GM21360 (cell line): ENCODE results near the gene SARDH.

Experiments
- ATAC-seq: cut with Tn5 transposase; IDR thresholded peaks from one replicate; pipeline ENCODE4 v1.9.1; 2021; ENCODE audit warnings: mild to moderate bottlenecking, moderate library complexity; ENCODE audit not compliant: unreplicated experiment

Gene SARDH

GRCh38 chr9:133715295-133715865, 22.8 kb downstream of the SARDH start:
- no peak for ATAC-seq

- no peak for ATAC-seq
Observed at GRCh38 chr9:133714606-133715294, 23.4 kb downstream of the SARDH start.

GRCh38 chr9:133713960-133714495, 24.1 kb downstream of the SARDH start:
- ATAC-seq: no peak

- ATAC-seq: no peak
Observed at GRCh38 chr9:133713150-133713959, 24.8 kb downstream of the SARDH start.

GRCh38 chr9:133712221-133713100, 25.7 kb downstream of the SARDH start:
- ATAC-seq: no peak

- no peak for ATAC-seq
Observed at GRCh38 chr9:133711428-133712220, 26.5 kb downstream of the SARDH start.

- no peak for ATAC-seq
Observed at GRCh38 chr9:133710661-133711427, 27.3 kb downstream of the SARDH start.

GRCh38 chr9:133709691-133710571, 28.2 kb downstream of the SARDH start:
- ATAC-seq: no peak

GRCh38 chr9:133709015-133709611, 29.0 kb downstream of the SARDH start:
- ATAC-seq: no peak

GRCh38 chr9:133708246-133709014, 29.7 kb downstream of the SARDH start:
- ATAC-seq: no peak

GRCh38 chr9:133707763-133708245, 30.3 kb downstream of the SARDH start:
- ATAC-seq: no peak

- no peak for ATAC-seq
Observed at GRCh38 chr9:133707065-133707762, 30.9 kb downstream of the SARDH start.

- no peak for ATAC-seq
Observed at GRCh38 chr9:133706307-133707050, 31.7 kb downstream of the SARDH start.

- ATAC-seq: no peak
Observed at GRCh38 chr9:133705576-133705975, 32.6 kb downstream of the SARDH start.

- no peak for ATAC-seq
Observed at GRCh38 chr9:133704711-133705181, 33.4 kb downstream of the SARDH start.
